Stimulated activated CD8-positive, alpha-beta memory T cell treated with anti-CD3 and anti-CD28 coated beads, Interleukin-4, amount 100 ng/mL, for 4 hours (primary cell): ENCODE results near the gene CTNNBL1.
"Not testable (repeated sequence)": the region's sequence is repeated elsewhere in the genome, so short reads cannot be mapped to it uniquely, and the experiment has no call there.

Experiments
- DNase-seq, 2 donors: peaks; one replicate each; pipeline ENCODE4 v3.0.0-alpha.2; 2020; ENCODE audit warnings: low read depth in 2 of 2, low spot score in 1 of 2

The CTNNBL1 gene

DNA sequence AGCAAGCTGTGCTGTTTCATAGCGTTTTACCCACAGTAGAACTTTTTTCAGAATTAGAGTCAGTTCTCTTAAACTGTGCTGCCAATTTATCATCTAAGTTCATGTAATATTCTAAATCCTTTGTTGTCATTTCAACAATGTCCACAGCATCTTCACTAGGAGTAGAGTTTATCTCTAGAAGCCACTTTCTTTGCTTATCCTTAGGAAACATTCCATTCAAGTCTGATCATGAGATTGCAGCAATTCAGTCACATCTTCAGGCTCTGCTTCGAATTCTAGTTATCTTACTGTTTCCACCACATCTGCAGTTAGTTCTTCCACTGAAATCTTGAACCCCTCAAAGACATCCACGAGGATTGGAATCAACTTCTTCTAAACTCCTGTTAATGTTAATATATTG lies 12.5 kb downstream of the CTNNBL1 start:
- no peak for DNase-seq

GRCh38 chr20:37711001-37711400 lies 17.2 kb downstream of the CTNNBL1 start:
- DNase-seq: no peak

DNA sequence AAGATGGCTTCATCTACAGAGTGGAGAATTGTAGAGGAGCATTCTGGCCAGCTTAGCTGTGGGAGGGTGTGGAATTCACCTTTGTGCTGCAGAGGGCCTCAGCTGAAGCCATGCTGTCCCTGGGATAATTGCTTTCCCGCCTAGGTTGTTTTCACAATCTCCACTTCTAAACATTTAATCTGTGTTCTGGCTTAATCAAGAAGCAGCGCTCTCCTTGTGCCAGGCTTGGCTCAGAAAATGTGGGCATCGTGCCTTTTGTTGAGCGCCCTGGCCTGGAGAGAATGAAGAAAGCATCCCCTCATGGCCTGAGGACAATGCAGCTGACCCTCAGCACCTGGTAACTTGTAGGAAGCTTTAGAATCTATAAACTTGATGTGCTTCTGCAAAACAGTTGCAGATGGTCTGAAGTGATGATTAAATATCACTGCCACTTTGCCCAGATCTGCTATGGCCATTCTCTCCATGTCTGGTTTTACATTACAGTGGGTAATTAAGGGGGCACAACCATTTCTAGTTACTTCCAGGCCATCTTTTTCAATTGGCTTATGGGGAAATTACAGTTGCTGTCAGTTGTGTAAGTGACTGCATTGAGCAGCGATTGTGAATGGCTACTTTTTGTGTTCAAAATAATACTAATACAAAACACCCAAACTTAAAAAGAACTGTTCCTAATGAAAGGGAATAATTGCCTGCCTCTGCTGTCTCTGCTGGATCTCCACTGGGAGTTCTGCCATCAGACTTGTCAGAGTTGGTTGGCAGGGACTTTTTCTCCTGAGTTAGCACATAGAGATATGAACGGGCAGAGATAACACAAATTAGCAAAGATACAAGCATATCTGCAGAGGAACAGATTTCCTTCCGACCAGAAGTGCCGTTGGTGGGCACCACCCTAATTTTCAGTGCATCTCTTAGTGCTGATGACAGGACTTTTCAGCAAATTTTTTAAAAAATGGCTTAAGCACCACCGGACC lies 18.4 kb downstream of the CTNNBL1 start:
- no peak for DNase-seq

- no peak for DNase-seq
Measured at GRCh38 chr20:37713396-37713795, 19.6 kb downstream of the CTNNBL1 start.

DNA sequence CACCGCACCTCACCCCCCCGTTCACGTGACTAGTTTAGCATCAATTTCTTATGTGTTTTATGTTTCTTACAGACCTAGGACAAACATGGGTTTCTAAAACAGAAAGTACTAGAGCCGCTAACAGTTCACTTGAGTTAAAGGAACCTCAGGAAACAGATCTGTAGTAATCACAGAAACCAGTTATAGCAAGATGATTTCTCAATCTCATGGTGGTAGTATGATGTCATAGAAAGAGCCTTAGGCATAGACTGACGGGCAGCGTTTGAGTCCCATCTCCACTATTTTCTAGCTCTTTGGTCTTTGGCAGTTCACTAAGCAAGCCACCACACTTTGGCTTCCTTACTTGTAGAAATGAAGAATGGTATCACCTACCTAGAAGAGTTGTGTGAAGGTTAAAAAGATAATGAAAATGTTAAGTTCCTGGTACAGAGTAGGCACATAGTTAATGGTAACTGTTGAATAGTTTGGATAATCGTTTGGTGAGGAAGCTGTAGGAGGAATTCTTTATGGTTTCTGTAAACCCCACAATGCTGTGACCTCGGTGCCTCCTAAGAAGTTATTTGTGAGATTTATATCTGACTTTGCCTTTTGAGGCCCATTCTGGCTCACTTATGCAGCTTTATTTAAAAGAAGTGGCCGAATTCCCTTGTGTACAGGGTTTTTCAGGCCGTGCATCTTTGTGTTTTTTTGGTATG lies 21.3 kb downstream of the CTNNBL1 start:
- DNase-seq: no peak

DNA sequence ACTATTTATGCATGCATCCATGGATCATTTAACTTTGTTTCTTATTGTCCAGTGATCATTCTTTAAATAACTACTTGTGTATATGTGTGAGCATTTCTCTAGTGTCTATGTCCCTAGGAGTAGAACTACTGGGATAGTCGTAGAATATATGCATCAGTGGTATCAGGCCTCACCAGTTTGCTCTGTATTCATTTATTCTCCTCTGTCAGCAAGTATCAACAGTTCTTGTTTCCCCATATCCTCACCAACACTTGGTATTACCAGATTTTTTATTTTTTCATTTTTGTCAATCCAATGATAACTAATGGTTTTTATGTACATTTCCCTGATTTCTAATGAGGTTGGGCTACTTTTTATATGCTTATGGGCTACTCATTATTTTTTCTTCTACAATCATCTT lies 27.9 kb downstream of the CTNNBL1 start:
- DNase-seq: no peak

- not testable (repeated sequence) for DNase-seq
Measured at GRCh38 chr20:37722312-37722711, 28.5 kb downstream of the CTNNBL1 start.

DNA sequence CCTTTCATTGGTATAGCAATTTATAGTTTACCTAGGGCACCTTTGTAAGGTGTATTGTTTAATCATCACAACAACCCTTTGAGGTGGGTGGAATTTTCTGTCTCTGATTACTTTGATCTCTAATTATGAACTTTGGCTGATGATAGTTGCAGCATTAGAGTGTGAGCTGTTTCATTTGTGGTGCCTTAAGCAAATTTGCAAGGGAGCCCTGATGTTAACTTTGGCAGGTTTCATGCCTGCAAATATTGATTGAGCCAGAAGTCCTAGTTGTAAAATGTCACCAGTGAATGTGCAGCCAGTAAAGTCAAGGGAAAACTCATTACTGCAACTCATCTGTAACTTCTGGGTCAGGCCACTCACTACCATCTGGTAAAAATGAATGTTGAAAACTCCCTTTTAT lies 29.8 kb downstream of the CTNNBL1 start:
- no peak for DNase-seq

DNA sequence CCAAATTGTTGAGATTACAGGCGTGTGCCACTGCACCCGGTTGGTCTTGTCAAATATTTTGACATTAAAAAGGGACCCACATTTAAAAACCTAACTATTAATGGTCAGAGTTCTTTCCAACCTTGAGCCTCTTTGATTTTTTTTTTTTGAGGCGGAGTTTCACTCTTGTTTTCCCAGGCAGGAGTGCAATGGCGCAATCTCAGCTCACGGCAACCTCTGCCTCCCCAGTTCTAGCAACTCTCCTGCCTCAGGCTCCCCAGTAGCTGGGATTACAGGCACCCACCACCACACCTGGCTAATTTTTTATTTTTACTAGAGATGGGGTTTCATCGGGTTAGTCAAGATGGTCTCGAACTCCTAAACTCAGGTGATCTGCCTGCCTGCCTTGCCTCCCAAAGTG lies 31.3 kb downstream of the CTNNBL1 start:
- no peak for DNase-seq

- DNase-seq: no peak
Measured at GRCh38 chr20:37725855-37726254, 32.0 kb downstream of the CTNNBL1 start.

- DNase-seq: no peak
Measured at GRCh38 chr20:37726321-37726720, 32.5 kb downstream of the CTNNBL1 start.

GRCh38 chr20:37726971-37727956 lies 33.4 kb downstream of the CTNNBL1 start:
- no peak for DNase-seq

DNA sequence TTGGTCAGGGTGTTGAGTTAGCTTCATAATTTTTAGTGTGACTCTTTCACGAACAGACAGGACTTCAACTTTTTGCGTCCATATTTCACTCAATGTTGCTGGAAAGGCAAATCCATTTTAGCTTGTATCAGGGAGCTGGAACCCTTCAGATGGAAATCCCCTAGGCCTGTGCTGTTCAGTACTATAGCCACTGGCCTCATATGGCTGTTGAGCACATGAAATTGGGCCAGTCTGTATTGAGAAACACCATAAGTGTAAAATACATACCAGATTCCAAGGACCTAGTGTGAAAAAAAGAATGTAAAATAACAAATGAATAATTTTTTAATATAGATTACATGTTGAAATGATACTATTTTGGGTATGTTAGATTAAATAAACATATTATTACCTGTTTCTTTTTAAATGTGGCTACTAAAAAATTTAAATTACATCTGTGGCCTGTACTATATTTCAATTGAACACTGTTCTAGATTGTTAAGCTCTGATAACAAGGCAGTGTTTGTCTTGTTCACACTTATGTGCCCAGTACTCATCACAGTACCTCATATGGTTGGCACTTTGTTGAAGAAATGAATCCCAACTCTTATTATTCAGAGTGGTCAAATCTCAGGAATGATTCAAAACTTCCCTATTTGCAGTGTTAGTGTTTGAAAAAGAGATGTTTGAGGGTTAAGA lies 34.3 kb downstream of the CTNNBL1 start:
- DNase-seq: no peak

- DNase-seq: no peak
Measured at GRCh38 chr20:37728635-37728983, 34.8 kb downstream of the CTNNBL1 start.

GRCh38 chr20:37729452-37729851 lies 35.6 kb downstream of the CTNNBL1 start:
- no peak for DNase-seq

GRCh38 chr20:37729909-37730308 lies 36.1 kb downstream of the CTNNBL1 start:
- no peak for DNase-seq

GRCh38 chr20:37733416-37733815 lies 39.6 kb downstream of the CTNNBL1 start:
- DNase-seq: no peak

DNA sequence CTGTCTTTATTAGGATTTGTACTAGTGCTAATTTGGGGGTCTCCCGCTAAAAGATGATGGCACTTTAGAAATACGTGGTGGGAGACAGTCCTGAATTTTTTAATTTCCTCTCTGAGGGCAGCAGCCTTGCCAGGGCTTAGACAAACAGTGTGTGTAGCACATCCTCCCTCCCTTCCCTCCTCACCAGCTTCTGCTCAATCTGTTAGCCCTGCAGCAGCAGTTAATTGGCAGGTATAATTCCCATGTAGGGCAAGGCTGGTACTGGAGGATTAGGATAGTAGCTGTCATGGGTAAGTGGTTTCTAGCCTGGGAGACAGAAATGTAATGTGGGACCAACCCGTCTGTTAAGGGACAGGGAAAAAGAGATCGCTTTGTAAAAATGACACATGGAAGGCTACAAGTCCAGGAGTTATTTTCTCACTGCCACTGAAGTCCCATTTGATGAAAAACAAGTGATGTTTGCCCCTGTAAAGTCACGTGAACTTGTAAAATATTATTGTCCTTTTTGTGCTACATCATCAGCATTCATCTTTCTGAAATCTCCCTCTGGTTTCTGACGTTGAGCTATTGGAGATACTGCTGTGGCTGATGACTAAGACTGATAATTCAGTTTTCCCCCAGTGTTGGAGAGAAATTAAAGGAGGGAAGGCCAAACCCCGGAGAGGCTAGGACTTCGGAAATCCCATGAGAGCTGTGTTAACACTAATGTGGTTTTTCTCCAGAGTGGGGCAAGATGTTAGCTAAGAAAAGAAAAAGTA lies 40.6 kb downstream of the CTNNBL1 start:
- DNase-seq: no peak

- DNase-seq: no peak
Measured at GRCh38 chr20:37735541-37735940, 41.7 kb downstream of the CTNNBL1 start.

- no peak for DNase-seq
Measured at GRCh38 chr20:37736132-37736531, 42.3 kb downstream of the CTNNBL1 start.
